Left lung (tissue), 10 donors: ENCODE results near the gene BPIFA3. TPM values are rescaled to one million over a fixed set of nuclear protein-coding genes. Genes with fewer than 3 reads are reported as not detected.

ENCODE experiments used
- ATAC-seq: fragments of 200-7000 bp; cut with Tn5 transposase; one replicate; pipeline ENCODE4 v1.9.1; 2020; ENCODE audit warnings: moderate library complexity
- DNase-seq, 4 donors: peaks; one replicate each; pipeline ENCODE4 v3.0.0-alpha.2; 2013 to 2020
- H3K27ac ChIP-seq, 2 donors: fragments of 200-600 bp; sonication (generic) in 1 of 2; one replicate each; pipeline versions ENCODE4 v1.5.0 to v1.8.0; 2020 to 2021
- H3K27me3 ChIP-seq, 2 donors: fragments of 200-600 bp; sonication (generic) in 1 of 2; one replicate each; pipeline versions ENCODE4 v1.5.0 to v1.8.0; 2020 to 2021
- H3K36me3 ChIP-seq, 2 donors: fragments of 200-600 bp; sonication (generic) in 1 of 2; one replicate each; pipeline versions ENCODE4 v1.5.0 to v1.8.0; 2020 to 2021
- H3K4me1 ChIP-seq, 2 donors: fragments of 200-600 bp; one replicate each; pipeline ENCODE4 v1.8.0; 2021
- H3K4me3 ChIP-seq, 2 donors: fragments of 200-600 bp; sonication (generic) in 1 of 2; one replicate each; pipeline versions ENCODE4 v1.5.0 to v1.8.0; 2020 to 2021; ENCODE audit warnings: mild to moderate bottlenecking in 1 of 2
- H3K9me3 ChIP-seq, 2 donors: fragments of 200-600 bp; sonication (generic) in 1 of 2; one replicate each; pipeline versions ENCODE4 v1.5.0 to v1.8.0; 2020 to 2021
- intact Hi-C, 2 donors: fragments of 100-400 bp; cut with DNase I; formaldehyde crosslinking; loops; one replicate each; pipeline versions ENCODE4 v1.11.2 to v1.14.2; 2022
- polyA plus RNA-seq, 6 donors: library from polyadenylated mRNA; unstranded; fragments of 120-200 nt; gene quantifications; one replicate each; pipeline ENCODE4 v1.2.1, GENCODE V29; 2013; ENCODE audit not compliant: insufficient read length in 6 of 6
- total RNA-seq, 2 donors: library from RNA; stranded (reverse); fragmentation: NEBNext Ultra II Directional; extraction: Animal tissue kit (Norgen Biotek cat#: 25700); gene quantifications; one replicate each; pipeline ENCODE4 v1.2.1, GENCODE V29; 2021
- TF ChIP-seq, protein P1 (sequence below), 2 donors: fragments of 200-600 bp; sonication (generic) in 1 of 2; IDR thresholded peaks; one replicate each; pipeline versions ENCODE4 v1.5.0 to v1.8.0; 2021; ENCODE audit warnings: antibody characterized with exemption in 2 of 2
- donor health status: DM: no; HTN: yes; CAD: no.
- donor health status: DM: no; HTN: no; CAD: no.

The BPIFA3 gene
- total and polyA plus RNA-seq, 8 donors, result not detected

DNA sequence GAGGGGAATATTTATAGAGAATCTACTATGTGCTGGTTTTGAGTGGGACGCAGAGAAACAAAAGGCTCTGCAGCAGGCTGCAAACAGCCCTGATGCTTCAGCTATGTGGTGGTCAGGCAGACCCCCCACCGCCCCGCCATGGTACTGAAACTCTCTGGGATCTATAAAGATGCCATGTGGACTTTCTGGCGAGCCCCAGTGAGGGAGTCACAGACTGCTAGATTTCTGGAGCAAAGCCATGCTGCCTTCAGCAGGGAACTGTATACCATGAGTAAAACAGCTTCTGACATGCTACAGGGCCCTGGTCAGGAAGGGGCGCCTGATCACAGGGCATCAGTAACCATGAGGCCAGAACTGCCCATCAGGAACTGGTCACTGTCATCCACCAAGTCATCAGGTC lies 46.6 kb downstream of the BPIFA3 start:
- DNase-seq, result no peak
- H3K9me3 ChIP-seq, result peaks cover 0 to 7% of the 10 kb centered on the region in 2 donors
- TF ChIP-seq, protein P1, sequence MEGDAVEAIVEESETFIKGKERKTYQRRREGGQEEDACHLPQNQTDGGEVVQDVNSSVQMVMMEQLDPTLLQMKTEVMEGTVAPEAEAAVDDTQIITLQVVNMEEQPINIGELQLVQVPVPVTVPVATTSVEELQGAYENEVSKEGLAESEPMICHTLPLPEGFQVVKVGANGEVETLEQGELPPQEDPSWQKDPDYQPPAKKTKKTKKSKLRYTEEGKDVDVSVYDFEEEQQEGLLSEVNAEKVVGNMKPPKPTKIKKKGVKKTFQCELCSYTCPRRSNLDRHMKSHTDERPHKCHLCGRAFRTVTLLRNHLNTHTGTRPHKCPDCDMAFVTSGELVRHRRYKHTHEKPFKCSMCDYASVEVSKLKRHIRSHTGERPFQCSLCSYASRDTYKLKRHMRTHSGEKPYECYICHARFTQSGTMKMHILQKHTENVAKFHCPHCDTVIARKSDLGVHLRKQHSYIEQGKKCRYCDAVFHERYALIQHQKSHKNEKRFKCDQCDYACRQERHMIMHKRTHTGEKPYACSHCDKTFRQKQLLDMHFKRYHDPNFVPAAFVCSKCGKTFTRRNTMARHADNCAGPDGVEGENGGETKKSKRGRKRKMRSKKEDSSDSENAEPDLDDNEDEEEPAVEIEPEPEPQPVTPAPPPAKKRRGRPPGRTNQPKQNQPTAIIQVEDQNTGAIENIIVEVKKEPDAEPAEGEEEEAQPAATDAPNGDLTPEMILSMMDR (IDR thresholded peaks at IDR 0.05), result no peak

DNA sequence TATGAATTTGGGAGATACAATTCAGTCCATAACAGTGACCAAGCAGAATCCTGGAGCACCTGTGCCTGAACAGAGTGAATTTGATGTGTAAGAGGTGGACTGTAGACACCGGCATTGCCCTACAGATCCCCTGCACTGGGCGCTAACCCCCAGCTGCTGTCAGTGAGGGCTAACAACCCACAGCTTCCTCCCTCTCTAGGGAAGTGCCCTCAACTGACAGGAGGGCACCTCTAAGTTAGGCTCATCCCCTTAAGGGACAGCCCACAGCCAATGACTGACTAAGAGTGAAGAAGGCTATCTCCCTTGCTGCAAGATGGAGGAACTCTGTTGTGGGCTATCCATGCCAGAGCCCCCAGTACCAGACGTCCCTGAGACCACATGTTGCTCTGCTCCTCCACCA lies 50.5 kb downstream of the BPIFA3 start:
- H3K4me1 ChIP-seq, result peaks cover 0 to 18% of the 10 kb centered on the region in 2 donors
- intact Hi-C loops, result no loop called here
- H3K9me3 ChIP-seq, result no peaks in the 10 kb centered on the region
- H3K4me3 ChIP-seq, result no peak overlapping the region
- ATAC-seq (no peak), DNase-seq (no peak)
- H3K27ac ChIP-seq, result no peak overlapping the region
- TF ChIP-seq, protein P1 (IDR thresholded peaks at IDR 0.05), result no peak
- H3K36me3 ChIP-seq, result no peaks in the 10 kb centered on the region
- H3K27me3 ChIP-seq, result peaks cover 0 to 19% of the 10 kb centered on the region in 2 donors

More for the DNA sequence above, 46.6 kb downstream of the BPIFA3 start:
- Histone ChIP-seq H3K27ac (no peak overlapping the region), H3K27me3 (peaks cover 0 to 19% of the 10 kb centered on the region in 2 donors), H3K36me3 (no peaks in the 10 kb centered on the region), H3K4me1 (peaks cover 0 to 15% of the 10 kb centered on the region in 2 donors), H3K4me3 (no peak overlapping the region)
- ATAC-seq, result no peak
- intact Hi-C loops, result no loop called here

DNA sequence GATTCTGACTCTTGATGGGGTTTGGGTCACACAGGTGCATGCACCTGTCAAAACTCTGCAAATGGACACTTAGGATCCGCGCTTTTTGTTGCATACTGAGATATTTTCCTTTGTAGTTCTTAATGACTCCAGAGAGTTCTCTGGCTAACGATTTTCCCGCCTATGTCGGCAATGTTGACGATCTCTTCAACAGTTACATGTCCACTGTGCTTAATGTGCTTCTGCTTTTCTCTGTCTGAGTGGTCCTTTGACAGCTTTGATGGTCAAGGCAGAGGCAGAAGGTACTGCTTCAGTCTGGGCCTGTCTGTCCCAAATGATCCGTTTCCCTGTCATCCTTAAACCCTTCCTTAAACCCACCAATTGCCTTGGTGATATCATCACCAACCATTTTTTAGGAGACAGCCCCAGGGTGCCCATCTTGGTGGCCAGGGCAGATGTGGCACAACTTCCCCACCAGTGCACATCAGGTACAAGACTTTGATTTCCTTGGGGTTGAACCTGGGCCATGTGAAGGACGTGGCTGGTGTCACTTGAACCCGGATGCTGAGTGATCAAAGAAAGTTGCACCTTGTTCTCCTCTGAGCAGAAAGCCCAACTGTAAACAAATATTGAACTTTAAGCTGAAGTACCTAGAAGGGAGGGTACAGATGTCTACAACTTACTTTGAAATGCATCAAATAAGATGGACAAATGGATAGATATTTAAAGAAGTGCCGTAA lies 55.2 kb downstream of the BPIFA3 start:
- TF ChIP-seq, protein P1 (IDR thresholded peaks at IDR 0.05), result no peak
- no peak for ATAC-seq
- H3K4me3 ChIP-seq, result no peak overlapping the region
- intact Hi-C loops, result no loop called here
- H3K4me1 ChIP-seq, result peaks cover 0 to 16% of the 10 kb centered on the region in 2 donors
- H3K36me3 ChIP-seq, result no peaks in the 10 kb centered on the region
- DNase-seq, result no peak
- H3K9me3 ChIP-seq, result no peaks in the 10 kb centered on the region
- H3K27me3 ChIP-seq, result peaks cover 0 to 13% of the 10 kb centered on the region in 2 donors
- H3K27ac ChIP-seq, result no peak overlapping the region

DNA sequence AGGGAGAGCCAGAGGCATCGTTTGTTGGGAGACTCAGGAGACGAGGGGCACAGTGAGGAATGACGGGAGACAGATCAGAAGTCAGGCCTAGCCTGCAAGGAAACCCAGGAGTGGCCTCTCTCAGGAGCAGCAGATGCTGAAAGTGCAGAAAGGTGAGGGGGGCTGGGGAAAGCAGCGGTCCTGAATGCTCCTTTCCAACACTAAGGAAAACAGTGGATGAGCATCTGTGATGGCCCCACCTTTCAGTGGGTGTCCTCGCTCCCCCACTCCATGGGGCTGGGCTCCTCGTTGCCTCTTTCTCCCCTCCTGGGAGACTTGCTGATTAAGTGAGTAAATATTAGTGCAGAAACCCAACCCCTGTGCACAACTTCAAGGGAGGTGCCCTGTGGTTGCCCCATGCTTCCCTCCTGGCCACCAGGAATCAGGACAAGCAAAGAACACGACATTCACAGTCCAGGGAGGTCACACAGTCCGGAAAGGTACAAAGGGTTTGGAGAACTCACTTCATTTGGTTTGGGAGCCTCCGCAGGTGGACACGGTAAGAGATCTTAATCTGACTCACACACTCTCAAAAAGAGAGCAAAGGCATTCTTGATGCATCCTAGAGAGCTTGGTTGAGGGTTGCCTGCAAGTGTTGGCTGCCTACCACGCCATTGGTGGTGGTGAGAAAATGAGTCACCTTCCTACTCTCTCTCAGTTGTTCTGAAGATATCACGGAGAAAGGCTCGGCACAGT lies 56.1 kb downstream of the BPIFA3 start:
- peak; percentile 50 for ATAC-seq
- Histone ChIP-seq H3K9me3 (no peaks in the 10 kb centered on the region), H3K4me1 (peaks cover 0 to 6% of the 10 kb centered on the region in 2 donors), H3K27me3 (peaks cover 0 to 15% of the 10 kb centered on the region in 2 donors), H3K27ac (no peak overlapping the region), H3K4me3 (no peak overlapping the region), H3K36me3 (no peaks in the 10 kb centered on the region)
- TF ChIP-seq, protein P1 (IDR thresholded peaks at IDR 0.05), result no peak
- intact Hi-C loops, result no loop called here
- no peak for DNase-seq

DNA sequence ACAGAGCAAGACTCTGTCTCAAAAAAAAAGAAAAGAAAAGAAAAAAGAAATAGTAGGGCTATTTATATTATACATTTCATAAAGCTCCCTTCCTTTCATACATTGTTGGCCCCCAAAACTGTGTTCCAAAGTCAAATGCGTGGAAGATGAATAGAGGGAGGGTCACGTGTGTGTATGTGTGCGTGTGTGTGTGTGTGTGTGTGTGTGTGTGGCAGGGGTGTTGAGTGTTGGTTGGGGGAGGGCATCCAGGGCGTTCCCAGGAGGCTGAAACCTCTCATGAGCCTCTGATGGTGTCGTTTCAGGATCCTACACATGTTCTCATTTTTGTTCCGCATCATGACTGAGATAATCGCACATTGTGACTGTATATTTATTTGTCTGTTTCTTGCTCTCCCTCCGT lies 58.1 kb downstream of the BPIFA3 start:
- TF ChIP-seq, protein P1 (IDR thresholded peaks at IDR 0.05), result no peak
- Histone ChIP-seq H3K4me3 (no peak overlapping the region), H3K4me1 (no peaks in the 10 kb centered on the region), H3K36me3 (no peaks in the 10 kb centered on the region), H3K27ac (no peak overlapping the region), H3K27me3 (peaks cover 0 to 13% of the 10 kb centered on the region in 2 donors), H3K9me3 (no peaks in the 10 kb centered on the region)
- intact Hi-C loops, result no loop called here
- no peak for ATAC-seq
- DNase-seq, result no peak
